DND-41 (cell line): ENCODE results near the gene MPO.

ENCODE experiments used
- ATAC-seq: fragments of 200-7000 bp; cut with Tn5 transposase; 3 replicates; pipeline ENCODE4 v1.9.1; 2021; ENCODE audit warnings: low read depth; ENCODE audit not compliant: insufficient read depth
- DNase-seq: peaks from one replicate; pipeline ENCODE4 v3.0.0-alpha.2; 2020
- H2AFZ ChIP-seq: 2 replicates; pipeline ENCODE4 v1.6.0; 2012; ENCODE audit warnings: low read depth, low read length
- H3K27ac ChIP-seq: 2 replicates; pipeline ENCODE4 v1.5.1; 2012; ENCODE audit warnings: low read length, inconsistent platforms
- H3K27me3 ChIP-seq: fragments of 200-600 bp; sonication (generic); 2 replicates; pipeline ENCODE4 v1.6.0; 2012; ENCODE audit warnings: low read length, mild to moderate bottlenecking, inconsistent platforms; ENCODE audit not compliant: insufficient read depth, poor library complexity
- H3K36me3 ChIP-seq: 2 replicates; pipeline ENCODE4 v1.5.1; 2012; ENCODE audit warnings: low read length, inconsistent platforms; ENCODE audit not compliant: insufficient read depth
- H3K4me1 ChIP-seq: 2 replicates; pipeline ENCODE4 v1.5.1; 2012; ENCODE audit warnings: mild to moderate bottlenecking, low read length; ENCODE audit not compliant: insufficient read depth
- H3K4me2 ChIP-seq: 2 replicates; pipeline ENCODE4 v1.6.0; 2012; ENCODE audit warnings: mild to moderate bottlenecking, moderate library complexity, low read length, inconsistent platforms; ENCODE audit not compliant: insufficient read depth
- H3K4me3 ChIP-seq, 2 experiments: fragments of 200-600 bp in 1 of 2; shearing (Covaris generic) in 1 of 2; 2 replicates each; pipeline ENCODE4 v1.5.1; 2012 to 2016; ENCODE audit warnings: inconsistent platforms in 2 of 2, low read length in 2 of 2, mild to moderate bottlenecking in 2 of 2, low read depth in 1 of 2, moderate library complexity in 1 of 2
- H3K79me2 ChIP-seq: 2 replicates; pipeline ENCODE4 v1.6.0; 2012; ENCODE audit warnings: low read length, inconsistent platforms; ENCODE audit not compliant: insufficient read depth
- H3K9ac ChIP-seq: 2 replicates; pipeline ENCODE4 v1.6.0; 2012; ENCODE audit warnings: low read depth, mild to moderate bottlenecking, inconsistent platforms, low read length, moderate library complexity
- H3K9me3 ChIP-seq: 2 replicates; pipeline ENCODE4 v1.5.1; 2012; ENCODE audit warnings: low read length, moderate library complexity, mild to moderate bottlenecking, inconsistent platforms; ENCODE audit not compliant: insufficient read depth, severe bottlenecking
- H4K20me1 ChIP-seq: 2 replicates; pipeline ENCODE4 v1.6.0; 2012; ENCODE audit warnings: low read length; ENCODE audit not compliant: insufficient read depth
- EZH2 ChIP-seq: IDR thresholded peaks from 3 replicates; pipeline ENCODE4 v1.6.1; 2012; ENCODE audit warnings: borderline replicate concordance, low read depth, mild to moderate bottlenecking, moderate library complexity, low read length, inconsistent platforms; ENCODE audit not compliant: severe bottlenecking
- TF ChIP-seq, protein P1 (sequence below): IDR thresholded peaks from 2 replicates; pipeline ENCODE4 v1.5.1; 2012; ENCODE audit warnings: borderline replicate concordance, low read length, moderate library complexity, mild to moderate bottlenecking; ENCODE audit not compliant: poor library complexity, severe bottlenecking; ENCODE audit errors: extremely low read depth

MPO gene

DNA sequence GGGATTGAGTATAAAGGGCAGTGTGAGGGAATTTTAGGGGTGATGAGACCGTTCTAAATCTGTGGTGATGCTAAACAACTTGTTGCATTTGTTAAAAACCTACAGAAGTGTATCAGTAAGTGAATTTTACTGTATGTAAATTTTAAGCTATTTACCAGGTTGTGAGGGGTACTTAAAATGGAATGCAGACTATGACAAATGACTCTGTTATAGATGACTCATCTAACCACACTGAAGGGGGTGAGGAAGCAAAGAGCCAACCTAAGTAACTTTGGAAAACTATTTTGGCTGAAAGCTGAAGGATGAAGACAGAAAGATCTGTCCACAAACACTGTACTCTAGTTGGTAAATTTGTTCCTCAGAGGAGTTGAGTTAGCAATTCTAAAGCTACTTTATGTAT, 56.4 kb downstream of the MPO start:
- Histone ChIP-seq H3K9ac (no peak overlapping the region), H3K27me3 (peaks cover 9% of the 10 kb centered on the region), H3K4me1 (peaks cover 8% of the 10 kb centered on the region), H3K9me3 (no peaks in the 10 kb centered on the region), H3K4me3 (no peak overlapping the region), H2AFZ (no peak overlapping the region), H3K79me2 (no peaks in the 10 kb centered on the region), H3K36me3 (no peaks in the 10 kb centered on the region), H3K4me2 (no peak overlapping the region), H3K27ac (no peak overlapping the region), H4K20me1 (no peaks in the 10 kb centered on the region)
- DNase-seq (no peak), ATAC-seq (no peak)
- TF ChIP-seq, protein P1, sequence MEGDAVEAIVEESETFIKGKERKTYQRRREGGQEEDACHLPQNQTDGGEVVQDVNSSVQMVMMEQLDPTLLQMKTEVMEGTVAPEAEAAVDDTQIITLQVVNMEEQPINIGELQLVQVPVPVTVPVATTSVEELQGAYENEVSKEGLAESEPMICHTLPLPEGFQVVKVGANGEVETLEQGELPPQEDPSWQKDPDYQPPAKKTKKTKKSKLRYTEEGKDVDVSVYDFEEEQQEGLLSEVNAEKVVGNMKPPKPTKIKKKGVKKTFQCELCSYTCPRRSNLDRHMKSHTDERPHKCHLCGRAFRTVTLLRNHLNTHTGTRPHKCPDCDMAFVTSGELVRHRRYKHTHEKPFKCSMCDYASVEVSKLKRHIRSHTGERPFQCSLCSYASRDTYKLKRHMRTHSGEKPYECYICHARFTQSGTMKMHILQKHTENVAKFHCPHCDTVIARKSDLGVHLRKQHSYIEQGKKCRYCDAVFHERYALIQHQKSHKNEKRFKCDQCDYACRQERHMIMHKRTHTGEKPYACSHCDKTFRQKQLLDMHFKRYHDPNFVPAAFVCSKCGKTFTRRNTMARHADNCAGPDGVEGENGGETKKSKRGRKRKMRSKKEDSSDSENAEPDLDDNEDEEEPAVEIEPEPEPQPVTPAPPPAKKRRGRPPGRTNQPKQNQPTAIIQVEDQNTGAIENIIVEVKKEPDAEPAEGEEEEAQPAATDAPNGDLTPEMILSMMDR, result no peak
- TF ChIP-seq EZH2, result no peak
